ENCODE measurements around the gene NOTCH4. TPM values are rescaled to one million over a fixed set of nuclear protein-coding genes. Genes with fewer than 3 reads are reported as not detected.
"Not testable (repeated sequence)": the region's sequence is repeated elsewhere in the genome, so short reads cannot be mapped to it uniquely, and the experiment has no call there.

NOTCH4 gene
- total RNA-seq, 2 experiments from 2014 or later: 0.15 to 0.60 TPM

GRCh38 chr6:32242318-32242813, 18.5 kb upstream of the NOTCH4 start:
- Mint-ChIP-seq H3K4me1 (peaks cover 28% of the 10 kb centered on the region), H3K27me3 (peaks cover 19% of the 10 kb centered on the region)
- H3K36me3 Mint-ChIP-seq (ENCODE audit: low read depth); CTCF ChIA-PET; POLR2A ChIA-PET; H3K9me3 Mint-ChIP-seq; H3K27ac Mint-ChIP-seq; DNase-seq; H3K4me3 Mint-ChIP-seq: not testable (repeated sequence)

DNA sequence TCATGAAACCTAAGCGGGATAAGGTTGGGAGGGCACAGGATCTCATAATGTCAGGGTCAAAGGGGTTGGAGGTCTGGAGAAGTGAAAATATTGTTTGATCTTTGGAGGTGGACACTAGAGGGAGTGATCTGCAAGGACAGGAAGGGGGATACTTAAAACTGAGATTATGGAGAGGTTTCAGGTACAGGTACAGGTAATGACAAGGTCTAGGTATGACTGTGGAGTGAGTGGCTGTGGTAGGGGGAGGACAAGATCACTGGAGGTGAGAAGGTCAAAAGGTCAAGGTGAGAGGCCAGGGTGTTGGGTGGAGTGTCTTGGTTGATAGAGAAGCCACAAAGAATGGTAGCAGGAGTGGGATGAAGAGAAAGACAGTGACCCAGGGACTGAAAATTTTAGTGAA, 16.8 kb upstream of the NOTCH4 start:
- H3K36me3 Mint-ChIP-seq (ENCODE audit: low read depth): no peaks in the 10 kb centered on the region
- CTCF ChIA-PET: interaction anchor here (0.6 to 1.0 kb wide), 2 partner anchors 13 to 112 kb away, joined by 3 to 4 read pairs; partner anchors contain the start of gene ATF6B
- no peak overlapping the region for H3K27ac Mint-ChIP-seq
- no peak for DNase-seq
- H3K4me3 Mint-ChIP-seq: no peak overlapping the region
- peaks cover 21% of the 10 kb centered on the region for H3K27me3 Mint-ChIP-seq
- POLR2A ChIA-PET: no interaction called here
- no peaks in the 10 kb centered on the region for H3K9me3 Mint-ChIP-seq
- H3K4me1 Mint-ChIP-seq: peaks cover 28% of the 10 kb centered on the region

GRCh38 chr6:32239462-32239861, 15.6 kb upstream of the NOTCH4 start:
- POLR2A ChIA-PET: no interaction called here
- H3K27me3 Mint-ChIP-seq: peaks cover 17% of the 10 kb centered on the region
- peaks cover 26% of the 10 kb centered on the region for H3K4me1 Mint-ChIP-seq
- DNase-seq: no peak
- no peaks in the 10 kb centered on the region for H3K36me3 Mint-ChIP-seq (ENCODE audit: low read depth)
- no peaks in the 10 kb centered on the region for H3K9me3 Mint-ChIP-seq
- H3K27ac Mint-ChIP-seq: no peak overlapping the region
- no peak overlapping the region for H3K4me3 Mint-ChIP-seq
- CTCF ChIA-PET: interaction anchor here (0.6 to 0.7 kb wide), 2 partner anchors 8 to 681 kb away, joined by 3 read pairs; no protein-coding TSS in a partner anchor

- Mint-ChIP-seq H3K27ac (no peak overlapping the region), H3K4me1 (peaks cover 3% of the 10 kb centered on the region), H3K4me3 (no peak overlapping the region), H3K9me3 (no peaks in the 10 kb centered on the region), H3K36me3 (ENCODE audit: low read depth) (no peaks in the 10 kb centered on the region), H3K27me3 (peaks cover 4% of the 10 kb centered on the region)
- no peak for DNase-seq
- POLR2A ChIA-PET: no interaction called here
- CTCF ChIA-PET: interaction anchor here (1.4 kb wide), 1 partner anchor 10 kb away, joined by 3 read pairs; no protein-coding TSS in a partner anchor
Observed at GRCh38 chr6:32234934-32235333, 11.1 kb upstream of the NOTCH4 start.

GRCh38 chr6:32226434-32226833, 2.6 kb upstream of the NOTCH4 start:
- no peak for DNase-seq
- no peaks in the 10 kb centered on the region for H3K27me3 Mint-ChIP-seq
- CTCF ChIA-PET: no interaction called here
- POLR2A ChIA-PET: no interaction called here
- H3K9me3 Mint-ChIP-seq: no peaks in the 10 kb centered on the region
- H3K4me3 Mint-ChIP-seq: no peak overlapping the region
- no peaks in the 10 kb centered on the region for H3K36me3 Mint-ChIP-seq (ENCODE audit: low read depth)
- no peaks in the 10 kb centered on the region for H3K4me1 Mint-ChIP-seq
- no peak overlapping the region for H3K27ac Mint-ChIP-seq

GRCh38 chr6:32224696-32225095, 829 bp upstream of the NOTCH4 start:
- Mint-ChIP-seq H3K36me3 (ENCODE audit: low read depth) (no peaks in the 10 kb centered on the region), H3K27me3 (no peaks in the 10 kb centered on the region), H3K9me3 (no peaks in the 10 kb centered on the region), H3K27ac (no peak overlapping the region), H3K4me3 (no peak overlapping the region), H3K4me1 (no peaks in the 10 kb centered on the region)
- no peak for DNase-seq
- POLR2A ChIA-PET: no interaction called here
- CTCF ChIA-PET: no interaction called here

GRCh38 chr6:32222333-32223230, 1.3 kb downstream of the NOTCH4 start:
- no peaks in the 10 kb centered on the region for H3K9me3 Mint-ChIP-seq
- peaks cover 2% of the 10 kb centered on the region for H3K27me3 Mint-ChIP-seq
- no peaks in the 10 kb centered on the region for H3K36me3 Mint-ChIP-seq (ENCODE audit: low read depth)
- H3K4me3 Mint-ChIP-seq: no peak overlapping the region
- no peak overlapping the region for H3K27ac Mint-ChIP-seq
- no peaks in the 10 kb centered on the region for H3K4me1 Mint-ChIP-seq
- ChIA-PET CTCF (interaction anchor here (0.6 kb wide), 1 partner anchor 83 kb away, joined by 3 read pairs; no protein-coding TSS in a partner anchor), POLR2A (no interaction called here)
- no peak for DNase-seq

DNA sequence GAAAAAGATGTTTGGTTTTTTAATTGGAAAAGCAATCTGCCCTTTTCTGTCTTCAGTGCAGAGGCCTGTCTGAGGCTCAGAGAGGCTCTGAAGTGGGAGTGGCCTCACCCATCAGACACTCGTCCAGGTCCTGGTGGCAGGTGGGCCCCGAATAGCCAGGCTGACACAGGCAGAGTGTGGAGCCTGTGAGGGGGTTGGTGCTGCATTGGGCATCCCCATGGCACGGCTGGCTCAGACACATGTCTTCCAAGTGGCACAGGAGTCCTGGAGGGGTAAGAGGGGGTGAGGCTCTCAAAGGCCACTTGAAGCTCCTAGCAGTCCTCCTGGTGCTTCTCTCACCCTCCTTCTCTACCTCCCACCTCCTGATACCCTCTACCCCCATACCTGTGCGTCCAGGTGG, 3.8 kb downstream of the NOTCH4 start:
- CTCF ChIA-PET: no interaction called here
- POLR2A ChIA-PET: no interaction called here
- DNase-seq: no peak
- Mint-ChIP-seq H3K27ac (no peak overlapping the region), H3K36me3 (ENCODE audit: low read depth) (no peaks in the 10 kb centered on the region), H3K9me3 (no peaks in the 10 kb centered on the region), H3K4me3 (no peak overlapping the region), H3K4me1 (no peaks in the 10 kb centered on the region), H3K27me3 (peaks cover 4% of the 10 kb centered on the region)

DNA sequence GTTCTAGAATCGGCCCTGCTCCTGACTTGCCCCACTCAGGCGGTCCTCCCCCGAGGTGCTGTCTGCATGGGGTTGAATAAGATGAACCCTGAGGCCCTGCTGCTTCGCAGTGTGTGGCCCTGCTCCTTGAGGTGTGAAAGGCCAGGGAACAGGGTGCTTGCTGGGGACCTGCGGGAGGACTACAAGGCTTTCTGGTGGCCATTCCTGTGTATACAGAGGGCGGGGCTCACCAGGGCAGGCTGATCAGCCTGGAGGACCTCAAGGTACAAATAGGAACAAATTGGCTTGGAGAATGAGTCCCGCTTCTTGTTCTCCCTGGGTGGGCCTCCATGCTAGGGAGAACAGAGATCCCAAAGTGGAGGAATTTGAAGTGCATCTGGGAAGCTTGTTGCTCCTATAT, 5.7 kb downstream of the NOTCH4 start:
- ChIA-PET POLR2A (no interaction called here), CTCF (no interaction called here)
- Mint-ChIP-seq H3K27ac (no peak overlapping the region), H3K27me3 (peaks cover 4% of the 10 kb centered on the region), H3K4me1 (no peaks in the 10 kb centered on the region), H3K4me3 (no peak overlapping the region), H3K36me3 (ENCODE audit: low read depth) (no peaks in the 10 kb centered on the region), H3K9me3 (no peaks in the 10 kb centered on the region)
- DNase-seq: no peak

GRCh38 chr6:32216998-32217397, 6.9 kb downstream of the NOTCH4 start:
- Mint-ChIP-seq H3K27me3 (peaks cover 4% of the 10 kb centered on the region), H3K36me3 (ENCODE audit: low read depth) (no peaks in the 10 kb centered on the region), H3K4me3 (no peak overlapping the region), H3K4me1 (no peaks in the 10 kb centered on the region), H3K9me3 (no peaks in the 10 kb centered on the region), H3K27ac (no peak overlapping the region)
- ChIA-PET POLR2A (no interaction called here), CTCF (no interaction called here)
- DNase-seq: no peak

GRCh38 chr6:32216285-32216684, 7.6 kb downstream of the NOTCH4 start:
- Mint-ChIP-seq H3K36me3 (ENCODE audit: low read depth) (no peaks in the 10 kb centered on the region), H3K4me1 (no peaks in the 10 kb centered on the region), H3K4me3 (no peak overlapping the region), H3K27me3 (peaks cover 4% of the 10 kb centered on the region), H3K9me3 (no peaks in the 10 kb centered on the region), H3K27ac (no peak overlapping the region)
- CTCF ChIA-PET: no interaction called here
- no peak for DNase-seq
- POLR2A ChIA-PET: no interaction called here

DNA sequence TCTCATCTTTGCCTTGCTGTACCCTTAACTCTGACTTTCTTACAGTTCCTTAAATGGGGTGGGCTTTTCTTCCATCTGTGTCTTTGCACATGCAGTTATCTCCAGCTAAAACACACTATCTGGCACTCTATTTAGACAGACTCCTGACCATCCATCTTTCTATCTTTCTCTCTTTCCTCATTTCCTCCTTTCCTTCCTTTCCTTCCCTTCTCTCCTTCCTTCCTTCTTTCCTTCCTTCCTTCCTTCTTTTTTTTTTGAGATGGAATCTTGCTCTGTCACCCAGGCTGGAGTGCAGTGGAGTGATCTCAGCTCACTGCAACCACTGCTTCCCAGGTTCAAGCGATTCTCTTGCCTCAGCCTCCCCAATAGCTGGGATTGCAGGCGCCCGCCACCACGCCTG, 8.2 kb downstream of the NOTCH4 start:
- ChIA-PET POLR2A (no interaction called here), CTCF (no interaction called here)
- H3K4me1 Mint-ChIP-seq: no peaks in the 10 kb centered on the region
- H3K9me3 Mint-ChIP-seq: no peaks in the 10 kb centered on the region
- no peak for DNase-seq
- H3K27me3 Mint-ChIP-seq: peaks cover 4% of the 10 kb centered on the region
- H3K27ac Mint-ChIP-seq: no peak overlapping the region
- H3K4me3 Mint-ChIP-seq: no peak overlapping the region
- H3K36me3 Mint-ChIP-seq (ENCODE audit: low read depth): no peaks in the 10 kb centered on the region

GRCh38 chr6:32214126-32214525, 9.7 kb downstream of the NOTCH4 start:
- H3K27ac Mint-ChIP-seq: no peak overlapping the region
- CTCF ChIA-PET: no interaction called here

GRCh38 chr6:32213649-32214048, 10.2 kb downstream of the NOTCH4 start:
- POLR2A ChIA-PET: no interaction called here
- Mint-ChIP-seq H3K27ac (no peak overlapping the region), H3K27me3 (peaks cover 7% of the 10 kb centered on the region), H3K4me1 (no peaks in the 10 kb centered on the region), H3K9me3 (no peaks in the 10 kb centered on the region), H3K4me3 (no peak overlapping the region), H3K36me3 (ENCODE audit: low read depth) (no peaks in the 10 kb centered on the region)
- no peak for DNase-seq
- CTCF ChIA-PET: no interaction called here

More at GRCh38 chr6:32214126-32214525, 9.7 kb downstream of the NOTCH4 start:
- no peaks in the 10 kb centered on the region for H3K4me1 Mint-ChIP-seq
- no peak overlapping the region for H3K4me3 Mint-ChIP-seq
- H3K9me3 Mint-ChIP-seq: no peaks in the 10 kb centered on the region
- H3K36me3 Mint-ChIP-seq (ENCODE audit: low read depth): no peaks in the 10 kb centered on the region
- POLR2A ChIA-PET: no interaction called here
- peaks cover 4% of the 10 kb centered on the region for H3K27me3 Mint-ChIP-seq
- no peak for DNase-seq
